Endothelial cell of umbilical vein (primary cell): Measurements from ENCODE around the gene ABTB2. TPM values are rescaled to one million over a fixed set of nuclear protein-coding genes. Genes with fewer than 3 reads are reported as not detected.

Source experiments
- BruUV-seq: library from RNA; stranded (reverse); fragments of 400-500 nt; replicated peaks from 2 replicates; lab custom pipeline; 2021; lab: Mats Ljungman, UMichigan
- CTCF ChIA-PET: fragments of 300-600, 350-600 bp; sonication (Branson Sonifier 250); formaldehyde crosslinking; loops from one replicate; lab custom pipeline; 2021; ENCODE audit warnings: antibody characterized with exemption, inconsistent platforms; lab: Charles Lee
- POLR2A ChIA-PET: fragments of 300-600, 350-600 bp; sonication (Branson Sonifier 250); formaldehyde crosslinking; loops from one replicate; lab custom pipeline; 2021; ENCODE audit warnings: antibody characterized with exemption, inconsistent platforms; lab: Charles Lee
- DNase-seq: peaks from one replicate; pipeline ENCODE4 v3.0.0-alpha.2; 2011; ENCODE audit warnings: low read depth, low spot score
- FAIRE-seq: peaks from 2 replicates; lab custom pipeline; 2011; peaks lifted over from hg19 to GRCh38; lab: Jason Lieb, UNC
- H2AFZ ChIP-seq: 2 replicates; pipeline ENCODE4 v1.6.0; 2012; ENCODE audit warnings: low read depth, low read length, control low read depth, inconsistent platforms
- H3K27ac ChIP-seq: 2 replicates; pipeline ENCODE4 v1.5.1; 2011; ENCODE audit warnings: low read depth, mild to moderate bottlenecking, control low read depth, low read length, moderate library complexity; ENCODE audit not compliant: insufficient read depth
- H3K27me3 ChIP-seq, 2 experiments: 2 replicates each; pipeline versions ENCODE4 v1.6.0 to v1.6.1; 2011; ENCODE audit warnings: low read length in 2 of 2, mixed read lengths in 1 of 2; ENCODE audit not compliant: control insufficient read depth in 2 of 2, insufficient read depth in 2 of 2
- H3K36me3 ChIP-seq, 2 experiments: 2 replicates in 1 of 2; 3 replicates in 1 of 2; pipeline ENCODE4 v1.5.1; 2011; ENCODE audit warnings: low read length in 2 of 2, mild to moderate bottlenecking in 1 of 2, moderate library complexity in 1 of 2; ENCODE audit not compliant: control insufficient read depth in 2 of 2, insufficient read depth in 2 of 2; ENCODE audit errors: extremely low read depth in 1 of 2
- H3K4me1 ChIP-seq: 3 replicates; pipeline ENCODE4 v1.5.1; 2011; ENCODE audit warnings: mild to moderate bottlenecking, low read length; ENCODE audit not compliant: control insufficient read depth, insufficient read depth; ENCODE audit errors: extremely low read depth
- H3K4me2 ChIP-seq: 2 replicates; pipeline ENCODE4 v1.6.1; 2011; ENCODE audit warnings: low read length, control low read depth, mixed read lengths; ENCODE audit not compliant: insufficient read depth
- H3K4me3 ChIP-seq, 3 experiments: fragments of 200-600 bp in 1 of 3; sonication (generic), shearing (Covaris generic) in 1 of 3; replicated peaks in 1 of 3; 2 replicates each; pipeline ENCODE4 v1.5.1; 2011 to 2016; ENCODE audit warnings: control low read depth in 3 of 3, low read length in 3 of 3, mild to moderate bottlenecking in 2 of 3, inconsistent platforms in 1 of 3, low read depth in 1 of 3, moderate library complexity in 1 of 3; ENCODE audit not compliant: insufficient read depth in 1 of 3
- H3K79me2 ChIP-seq: 2 replicates; pipeline ENCODE4 v1.6.0; 2012; ENCODE audit warnings: low read length, inconsistent platforms; ENCODE audit not compliant: control insufficient read depth, insufficient read depth
- H3K9ac ChIP-seq: replicated peaks from 2 replicates; pipeline ENCODE3; 2011; ENCODE audit warnings: low read length, control low read depth; ENCODE audit not compliant: insufficient read depth; ENCODE audit errors: extremely low read depth
- H3K9me1 ChIP-seq: replicated peaks from 3 replicates; pipeline ENCODE4 v1.6.0; 2011; ENCODE audit warnings: mild to moderate bottlenecking, low read length; ENCODE audit not compliant: control insufficient read depth, insufficient read depth; ENCODE audit errors: extremely low read depth
- H3K9me3 ChIP-seq: replicated peaks from 2 replicates; pipeline ENCODE4 v1.5.1; 2012; ENCODE audit warnings: low read length, inconsistent platforms; ENCODE audit not compliant: control insufficient read depth, insufficient read depth
- H4K20me1 ChIP-seq: replicated peaks from 2 replicates; pipeline ENCODE3; 2011; ENCODE audit warnings: mild to moderate bottlenecking, low read length; ENCODE audit not compliant: control insufficient read depth, insufficient read depth; ENCODE audit errors: extremely low read depth
- CTCF ChIP-seq, 2 donors: IDR thresholded peaks; 1 replicate in 1 of 2; 2 replicates in 1 of 2; pipeline ENCODE4 v1.5.1; 2011; ENCODE audit warnings: low read length in 2 of 2, mild to moderate bottlenecking in 2 of 2, moderate library complexity in 2 of 2, control low read depth in 1 of 2, inconsistent platforms in 1 of 2, low read depth in 1 of 2; ENCODE audit not compliant: insufficient read depth in 1 of 2; ENCODE audit errors: extremely low read depth in 1 of 2
- GATA2 ChIP-seq: IDR thresholded peaks from 2 replicates; pipeline ENCODE4 v1.7.0; 2011; ENCODE audit warnings: low read depth, mild to moderate bottlenecking, moderate library complexity, mixed read lengths, low read length; ENCODE audit not compliant: insufficient read length, insufficient read depth
- MYC ChIP-seq: IDR thresholded peaks from one replicate; pipeline ENCODE4 v1.6.1; 2011; ENCODE audit warnings: mild to moderate bottlenecking, low read depth, low read length
- dilution Hi-C: fragments of 300-500 bp; cut with MboI; formaldehyde crosslinking; loops from one replicate; pipeline ENCODE4 v1.15.0; 2019; ENCODE audit warnings: low sequenced_read_pairs; ENCODE audit not compliant: extremely low pct_ligation_motif_present
- intact Hi-C: fragments of 100-400 bp; cut with micrococcal nuclease; formaldehyde crosslinking; loops from one replicate; pipeline ENCODE4 v1.10.0; 2022
- polyA plus RNA-seq, 4 experiments: library from polyadenylated mRNA; depleted of rRNA in 3 of 4; stranded (reverse) in 3 of 4; unstranded in 1 of 4; fragments of >200 nt; gene quantifications; 2 replicates each; pipeline versions ENCODE4 v1.2.1 to v1.2.3, GENCODE V29; 2011 to 2012; ENCODE audit warnings: missing spikeins in 1 of 4
- total RNA-seq: library from RNA; stranded (reverse); gene quantifications from 2 replicates; pipeline ENCODE4 v1.2.3, GENCODE V29; 2021
- TF ChIP-seq, protein P1 (sequence below): IDR thresholded peaks from 2 replicates; pipeline ENCODE4 v1.6.1; 2011; ENCODE audit not compliant: insufficient read depth, insufficient read length

Gene ABTB2
- total and polyA plus RNA-seq, 2 donors (not counting 3 experiments of a cell fraction or from before 2014, with no cell fraction given): 0.11 to 0.14 TPM

GRCh38 chr11:34192481-34193401 is 165.1 kb downstream of the ABTB2 start:
- no peaks in the 10 kb centered on the region for H3K36me3 ChIP-seq
- H4K20me1 ChIP-seq: no peaks in the 10 kb centered on the region
- no peak for DNase-seq
- no peak overlapping the region for H3K4me2 ChIP-seq
- no peak overlapping the region for H3K9ac ChIP-seq
- BruUV-seq: no TSS peak
- no peak overlapping the region for H3K4me3 ChIP-seq
- TF ChIP-seq CTCF (IDR thresholded peaks at IDR 0.05; ENCODE audit: extremely low read depth in 1 of 2, insufficient read depth in 1 of 2, low read depth in 1 of 2, low read length in 2 of 2): no peak
- TF ChIP-seq MYC: no peak
- no peak for FAIRE-seq
- dilution Hi-C loops (no loop called here), intact Hi-C loops (no loop called here)
- H3K27me3 ChIP-seq: peaks cover 0 to 3% of the 10 kb centered on the region in 2 experiments
- POLR2A ChIA-PET: no interaction called here
- H2AFZ ChIP-seq: no peak overlapping the region
- no peak overlapping the region for H3K27ac ChIP-seq
- no peaks in the 10 kb centered on the region for H3K9me1 ChIP-seq
- CTCF ChIA-PET: no interaction called here
- no peaks in the 10 kb centered on the region for H3K79me2 ChIP-seq
- no peaks in the 10 kb centered on the region for H3K9me3 ChIP-seq
- H3K4me1 ChIP-seq: no peaks in the 10 kb centered on the region

- no peaks in the 10 kb centered on the region for H4K20me1 ChIP-seq
- no peak overlapping the region for H3K27ac ChIP-seq
- dilution Hi-C loops (no loop called here), intact Hi-C loops (no loop called here)
- CTCF ChIA-PET: interaction anchor here (1.2 kb wide), 1 partner anchor 17 kb away, joined by 5 read pairs; no protein-coding TSS in a partner anchor
- no peak overlapping the region for H3K4me2 ChIP-seq
- no peaks in the 10 kb centered on the region for H3K9me1 ChIP-seq
- no peaks in the 10 kb centered on the region for H3K36me3 ChIP-seq
- no peak overlapping the region for H2AFZ ChIP-seq
- no peak overlapping the region for H3K9ac ChIP-seq
- POLR2A ChIA-PET: no interaction called here
- no TSS peak for BruUV-seq
- no peaks in the 10 kb centered on the region for H3K9me3 ChIP-seq
- peaks cover 2 to 3% of the 10 kb centered on the region in 2 experiments for H3K27me3 ChIP-seq
- DNase-seq (no peak), FAIRE-seq (no peak)
- H3K4me1 ChIP-seq: no peaks in the 10 kb centered on the region
- H3K79me2 ChIP-seq: no peaks in the 10 kb centered on the region
- no peak overlapping the region for H3K4me3 ChIP-seq
- no peak for TF ChIP-seq GATA2
- TF ChIP-seq, protein P1, sequence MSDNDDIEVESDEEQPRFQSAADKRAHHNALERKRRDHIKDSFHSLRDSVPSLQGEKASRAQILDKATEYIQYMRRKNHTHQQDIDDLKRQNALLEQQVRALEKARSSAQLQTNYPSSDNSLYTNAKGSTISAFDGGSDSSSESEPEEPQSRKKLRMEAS: no peak
These were observed 166.2 kb downstream of the ABTB2 start for GRCh38 chr11:34191578-34191977.
